Measurements from ENCODE around the gene ATXN2. TPM values are rescaled to one million over a fixed set of nuclear protein-coding genes. Genes with fewer than 3 reads are reported as not detected.

ATXN2 gene
- total and polyA plus RNA-seq, 9 of the 15 experiments (the other 6 are each of a cell fraction or from before 2014, with no cell fraction given) = 16.8 to 67.8 (median 29.3) TPM

- TF ChIP-seq ETS1 (conservative IDR thresholded peaks at IDR 0.05; ENCODE audit: control insufficient read depth, low read depth, low read length) = peak; percentile 74; the same call in 1 of the 2 replicates
- no peak for TF ChIP-seq RAD21 (CRISPR knock-in tag; conservative IDR thresholded peaks at IDR 0.05 in 1 of 2, IDR thresholded peaks at IDR 0.05 in 1 of 2)
- peak; percentile 46 for TF ChIP-seq RBBP5 (IDR thresholded peaks at IDR 0.05; ENCODE audit: borderline replicate concordance, insufficient read depth, low read length, poor library complexity, severe bottlenecking)
- TF ChIP-seq KDM2B (CRISPR knock-in tag; IDR thresholded peaks at IDR 0.05) = no peak
- TF ChIP-seq TAF1 (IDR thresholded peaks at IDR 0.05; ENCODE audit: control insufficient read depth, extremely low read depth, insufficient read depth, low read length, severe bottlenecking) = peak; percentile 74
- TF ChIP-seq MBD2 (IDR thresholded peaks at IDR 0.05; ENCODE audit: borderline replicate concordance, low read depth) = no peak
- no peak for TF ChIP-seq MIER1 (IDR thresholded peaks at IDR 0.05; ENCODE audit: low read depth)
- no peak for TF ChIP-seq TCFL5 (CRISPR knock-in tag; conservative IDR thresholded peaks at IDR 0.05)
- no peak for TF ChIP-seq ZSCAN29 (IDR thresholded peaks at IDR 0.05)
- 0 out of 2 replicates have a peak, but pooled peaks have one; percentile 6 for TF ChIP-seq MXI1 (IDR thresholded peaks at IDR 0.05; ENCODE audit: low read depth, low read length)
- TF ChIP-seq, protein P1, sequence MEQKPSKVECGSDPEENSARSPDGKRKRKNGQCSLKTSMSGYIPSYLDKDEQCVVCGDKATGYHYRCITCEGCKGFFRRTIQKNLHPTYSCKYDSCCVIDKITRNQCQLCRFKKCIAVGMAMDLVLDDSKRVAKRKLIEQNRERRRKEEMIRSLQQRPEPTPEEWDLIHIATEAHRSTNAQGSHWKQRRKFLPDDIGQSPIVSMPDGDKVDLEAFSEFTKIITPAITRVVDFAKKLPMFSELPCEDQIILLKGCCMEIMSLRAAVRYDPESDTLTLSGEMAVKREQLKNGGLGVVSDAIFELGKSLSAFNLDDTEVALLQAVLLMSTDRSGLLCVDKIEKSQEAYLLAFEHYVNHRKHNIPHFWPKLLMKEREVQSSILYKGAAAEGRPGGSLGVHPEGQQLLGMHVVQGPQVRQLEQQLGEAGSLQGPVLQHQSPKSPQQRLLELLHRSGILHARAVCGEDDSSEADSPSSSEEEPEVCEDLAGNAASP (IDR thresholded peaks at IDR 0.05) = no peak
- TF ChIP-seq CXXC5 (CRISPR knock-in tag; IDR thresholded peaks at IDR 0.05) = peak; percentile 27
- TF ChIP-seq YBX1 (IDR thresholded peaks at IDR 0.05) = no peak
- TF ChIP-seq ZBTB5 (IDR thresholded peaks at IDR 0.05) = no peak
- peak; percentile 86 for TF ChIP-seq RBM25 (IDR thresholded peaks at IDR 0.05; ENCODE audit: low read depth, low read length, severe bottlenecking)
- TF ChIP-seq ZNF586 (CRISPR knock-in tag; conservative IDR thresholded peaks at IDR 0.05) = no peak
- peak; percentile 39 for TF ChIP-seq SAP30 (IDR thresholded peaks at IDR 0.05; ENCODE audit: borderline replicate concordance, insufficient read depth, low read depth, low read length, poor library complexity, severe bottlenecking)
- no peak for TF ChIP-seq RNF2 (IDR thresholded peaks at IDR 0.05)
- peak; percentile 62 for TF ChIP-seq SIN3B (IDR thresholded peaks at IDR 0.05; ENCODE audit: low read depth)
- no peak for TF ChIP-seq TCF3 (CRISPR knock-in tag; IDR thresholded peaks at IDR 0.05)
- TF ChIP-seq ZNF668 (CRISPR knock-in tag; IDR thresholded peaks at IDR 0.05) = no peak
- TF ChIP-seq FOXA1 (IDR thresholded peaks at IDR 0.05; ENCODE audit: borderline replicate concordance) = no peak
- TF ChIP-seq ZNF316 (IDR thresholded peaks at IDR 0.05) = no peak
- TF ChIP-seq FOXK2 (conservative IDR thresholded peaks at IDR 0.05 in 1 of 2, IDR thresholded peaks at IDR 0.05 in 1 of 2; ENCODE audit: low read depth in 2 of 2) = no peak
- peak; percentile 50 for TF ChIP-seq STAG1 (CRISPR knock-in tag; IDR thresholded peaks at IDR 0.05; ENCODE audit: borderline replicate concordance)
- TF ChIP-seq GABPA (tag; conservative IDR thresholded peaks at IDR 0.05; ENCODE audit: low read depth) = peak; percentile 80
Observed at GRCh38 chr12:111405859-111406473, 193.1 kb downstream of the ATXN2 start, which contains the start of gene SH2B3 (continued).

Data from K562 (cell line).